ENCODE measurements around the gene NUDT2. TPM values are rescaled to one million over a fixed set of nuclear protein-coding genes. Genes with fewer than 3 reads are reported as not detected.
"Not testable (repeated sequence)": the region's sequence is repeated elsewhere in the genome, so short reads cannot be mapped to it uniquely, and the experiment has no call there.

The NUDT2 gene
- total RNA-seq, 4 donors from 2014 or later: 14.1 to 55.5 (median 25.4) TPM

- no peaks in the 10 kb centered on the region for H3K4me1 ChIP-seq
- 85 to 90% methylated on average over 2 of the region's 2 CpGs for WGBS, 2 donors
These were observed 37.9 kb upstream of the NUDT2 start for GRCh38 chr9:34291423-34291822.

GRCh38 chr9:34292552-34292951, 36.8 kb upstream of the NUDT2 start:
- Histone ChIP-seq H3K9me3 (no peaks in the 10 kb centered on the region), H3K4me1 (no peaks in the 10 kb centered on the region), H3K36me3 (no peaks in the 10 kb centered on the region), H3K27ac (no peak overlapping the region), H3K27me3 (no peaks in the 10 kb centered on the region), H3K4me3 (no peak overlapping the region)
- no peak for DNase-seq (ENCODE audit: low spot score in 2 of 2)
- WGBS, 2 donors: 22 to 53% methylated on average over 2 of the region's 2 CpGs
- TF ChIP-seq POLR2A (IDR thresholded peaks at IDR 0.05): no peak
- no peak for TF ChIP-seq EP300 (IDR thresholded peaks at IDR 0.05)
- TF ChIP-seq CTCF (IDR thresholded peaks at IDR 0.05): no peak

More at GRCh38 chr9:34291423-34291822, 37.9 kb upstream of the NUDT2 start:
- no peaks in the 10 kb centered on the region for H3K9me3 ChIP-seq
- no peak overlapping the region for H3K27ac ChIP-seq
- no peaks in the 10 kb centered on the region for H3K27me3 ChIP-seq
- TF ChIP-seq EP300 (IDR thresholded peaks at IDR 0.05) (no peak), POLR2A (IDR thresholded peaks at IDR 0.05) (no peak), CTCF (IDR thresholded peaks at IDR 0.05) (no peak)
- no peaks in the 10 kb centered on the region for H3K36me3 ChIP-seq
- DNase-seq (ENCODE audit: low spot score in 2 of 2): no peak
- no peak overlapping the region for H3K4me3 ChIP-seq

- DNase-seq (ENCODE audit: low spot score in 2 of 2); H3K27ac ChIP-seq: not testable (repeated sequence)
These were observed 28.3 kb upstream of the NUDT2 start for GRCh38 chr9:34301064-34301463.

GRCh38 chr9:34308316-34308715, 21.1 kb upstream of the NUDT2 start:
- H3K4me3 ChIP-seq; H3K27ac ChIP-seq; H3K27me3 ChIP-seq; H3K9me3 ChIP-seq; DNase-seq (ENCODE audit: low spot score in 2 of 2); H3K4me1 ChIP-seq; H3K36me3 ChIP-seq: not testable (repeated sequence)
- WGBS, 2 donors: 94 to 97% methylated on average over 3 of the region's 3 CpGs

More at GRCh38 chr9:34301064-34301463, 28.3 kb upstream of the NUDT2 start:
- H3K4me3 ChIP-seq, H3K9me3 ChIP-seq, H3K36me3 ChIP-seq, H3K4me1 ChIP-seq, H3K27me3 ChIP-seq: not testable (repeated sequence)
- WGBS, 2 donors: 86 to 87% methylated on average over 7 of the region's 7 CpGs

GRCh38 chr9:34310215-34310614, 19.2 kb upstream of the NUDT2 start:
- no peaks in the 10 kb centered on the region for H3K4me1 ChIP-seq
- no peaks in the 10 kb centered on the region for H3K27me3 ChIP-seq
- no peaks in the 10 kb centered on the region for H3K9me3 ChIP-seq
- 93 to 96% methylated on average over 1 of the region's 1 CpG for WGBS, 2 donors
- no peaks in the 10 kb centered on the region for H3K36me3 ChIP-seq
- no peak overlapping the region for H3K27ac ChIP-seq
- no peak overlapping the region for H3K4me3 ChIP-seq
- DNase-seq (ENCODE audit: low spot score in 2 of 2): no peak
- TF ChIP-seq EP300 (IDR thresholded peaks at IDR 0.05) (no peak), CTCF (IDR thresholded peaks at IDR 0.05) (no peak), POLR2A (IDR thresholded peaks at IDR 0.05) (no peak)

- Histone ChIP-seq H3K27me3 (no peaks in the 10 kb centered on the region), H3K4me3 (no peak overlapping the region), H3K36me3 (no peaks in the 10 kb centered on the region), H3K9me3 (no peaks in the 10 kb centered on the region), H3K27ac (no peak overlapping the region), H3K4me1 (no peaks in the 10 kb centered on the region)
- WGBS, 2 donors: 66 to 86% methylated on average over 6 of the region's 6 CpGs
- TF ChIP-seq POLR2A (IDR thresholded peaks at IDR 0.05) (no peak), EP300 (IDR thresholded peaks at IDR 0.05) (no peak), CTCF (IDR thresholded peaks at IDR 0.05) (no peak)
- no peak for DNase-seq (ENCODE audit: low spot score in 2 of 2)
These were observed 17.7 kb upstream of the NUDT2 start for GRCh38 chr9:34311499-34312185.

Measured in tibial nerve (tissue), 4 donors.